Measurements from ENCODE around the gene PSME3. TPM values are rescaled to one million over a fixed set of nuclear protein-coding genes. Genes with fewer than 3 reads are reported as not detected.
"Not testable (repeated sequence)": the region's sequence is repeated elsewhere in the genome, so short reads cannot be mapped to it uniquely, and the experiment has no call there.

PSME3 gene
- total RNA-seq, 1 experiment from 2014 or later, result 115 TPM

- TF ChIP-seq EZH2 (IDR thresholded peaks at IDR 0.05; ENCODE audit: low read depth), result no peak
- TF ChIP-seq, protein P1, sequence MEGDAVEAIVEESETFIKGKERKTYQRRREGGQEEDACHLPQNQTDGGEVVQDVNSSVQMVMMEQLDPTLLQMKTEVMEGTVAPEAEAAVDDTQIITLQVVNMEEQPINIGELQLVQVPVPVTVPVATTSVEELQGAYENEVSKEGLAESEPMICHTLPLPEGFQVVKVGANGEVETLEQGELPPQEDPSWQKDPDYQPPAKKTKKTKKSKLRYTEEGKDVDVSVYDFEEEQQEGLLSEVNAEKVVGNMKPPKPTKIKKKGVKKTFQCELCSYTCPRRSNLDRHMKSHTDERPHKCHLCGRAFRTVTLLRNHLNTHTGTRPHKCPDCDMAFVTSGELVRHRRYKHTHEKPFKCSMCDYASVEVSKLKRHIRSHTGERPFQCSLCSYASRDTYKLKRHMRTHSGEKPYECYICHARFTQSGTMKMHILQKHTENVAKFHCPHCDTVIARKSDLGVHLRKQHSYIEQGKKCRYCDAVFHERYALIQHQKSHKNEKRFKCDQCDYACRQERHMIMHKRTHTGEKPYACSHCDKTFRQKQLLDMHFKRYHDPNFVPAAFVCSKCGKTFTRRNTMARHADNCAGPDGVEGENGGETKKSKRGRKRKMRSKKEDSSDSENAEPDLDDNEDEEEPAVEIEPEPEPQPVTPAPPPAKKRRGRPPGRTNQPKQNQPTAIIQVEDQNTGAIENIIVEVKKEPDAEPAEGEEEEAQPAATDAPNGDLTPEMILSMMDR (conservative IDR thresholded peaks at IDR 0.05), result no peak
- H3K36me3 ChIP-seq (ENCODE audit: low read depth), result no peaks in the 10 kb centered on the region
- H3K4me1 ChIP-seq (replicated peaks; ENCODE audit: insufficient read depth), result no peaks in the 10 kb centered on the region
- no peaks in the 10 kb centered on the region for H3K9me3 ChIP-seq (ENCODE audit: insufficient read depth, low read depth)
- DNase-seq, result no peak
- CTCF ChIA-PET, result no interaction called here
- no TSS peak for BruUV-seq (replicated peaks)
- no peaks in the 10 kb centered on the region for H3K79me2 ChIP-seq (ENCODE audit: low read depth)
- peaks cover 14% of the 10 kb centered on the region; the same call in 1 of the 2 replicates for H3F3A ChIP-seq (ENCODE audit: insufficient read depth, low read depth)
- H4K20me1 ChIP-seq (ENCODE audit: insufficient read depth), result peaks cover 4% of the 10 kb centered on the region
- H3K27ac ChIP-seq, result no peak overlapping the region
- POLR2A ChIA-PET (ENCODE audit: unreplicated experiment), result no interaction called here
- intact Hi-C loops (cut with micrococcal nuclease; ENCODE audit: unreplicated experiment), result no loop called here
- H3K27me3 ChIP-seq (ENCODE audit: insufficient read depth, low read depth), result no peaks in the 10 kb centered on the region
- H3K4me3 ChIP-seq, result no peak overlapping the region
- H3K4me2 ChIP-seq, result no peak overlapping the region
- no peak overlapping the region for H2AFZ ChIP-seq
- H3K9me2 ChIP-seq (ENCODE audit: insufficient read depth), result no peaks in the 10 kb centered on the region
Observed at GRCh38 chr17:42849451-42850181, 16.4 kb downstream of the PSME3 start.

- no peak for TF ChIP-seq EZH2 (IDR thresholded peaks at IDR 0.05; ENCODE audit: low read depth)
- TF ChIP-seq, protein P1 (conservative IDR thresholded peaks at IDR 0.05), result no peak
- H3F3A ChIP-seq (ENCODE audit: insufficient read depth, low read depth), result peaks cover 10% of the 10 kb centered on the region; the same call in 1 of the 2 replicates
- H3K9me3 ChIP-seq (ENCODE audit: insufficient read depth, low read depth), result no peaks in the 10 kb centered on the region
- POLR2A ChIA-PET (ENCODE audit: unreplicated experiment), result interaction anchor here (0.7 kb wide), 1 partner anchor 91 kb away, joined by 6 read pairs; no protein-coding TSS in a partner anchor
- H3K27ac ChIP-seq, result no peak within 1 kb of the TSS
- no TSS peak for BruUV-seq (replicated peaks)
- H4K20me1 ChIP-seq (ENCODE audit: insufficient read depth), result no peaks in the 10 kb centered on the region; the same call in 1 of the 2 replicates
- no peaks in the 10 kb centered on the region for H3K9me2 ChIP-seq (ENCODE audit: insufficient read depth)
- no peaks in the 10 kb centered on the region for H3K36me3 ChIP-seq (ENCODE audit: low read depth)
- no peak for DNase-seq
- H3K79me2 ChIP-seq (ENCODE audit: low read depth), result no peaks in the 10 kb centered on the region
- no peak within 1 kb of the TSS for H3K4me2 ChIP-seq
- no peak within 1 kb of the TSS for H3K4me3 ChIP-seq
- intact Hi-C loops (cut with micrococcal nuclease; ENCODE audit: unreplicated experiment), result no loop called here
- no peaks in the 10 kb centered on the region for H3K27me3 ChIP-seq (ENCODE audit: insufficient read depth, low read depth)
- H2AFZ ChIP-seq, result no peak within 1 kb of the TSS
- H3K4me1 ChIP-seq (replicated peaks; ENCODE audit: insufficient read depth), result no peaks in the 10 kb centered on the region
- CTCF ChIA-PET, result no interaction called here
Observed at GRCh38 chr17:42850954-42851353, 17.8 kb downstream of the PSME3 start, which contains the start of gene AOC3. TSS of gene AOC3 (plus strand) at chr17:42851199. CDS start at chr17:42851344, 145 bp downstream.

DNA sequence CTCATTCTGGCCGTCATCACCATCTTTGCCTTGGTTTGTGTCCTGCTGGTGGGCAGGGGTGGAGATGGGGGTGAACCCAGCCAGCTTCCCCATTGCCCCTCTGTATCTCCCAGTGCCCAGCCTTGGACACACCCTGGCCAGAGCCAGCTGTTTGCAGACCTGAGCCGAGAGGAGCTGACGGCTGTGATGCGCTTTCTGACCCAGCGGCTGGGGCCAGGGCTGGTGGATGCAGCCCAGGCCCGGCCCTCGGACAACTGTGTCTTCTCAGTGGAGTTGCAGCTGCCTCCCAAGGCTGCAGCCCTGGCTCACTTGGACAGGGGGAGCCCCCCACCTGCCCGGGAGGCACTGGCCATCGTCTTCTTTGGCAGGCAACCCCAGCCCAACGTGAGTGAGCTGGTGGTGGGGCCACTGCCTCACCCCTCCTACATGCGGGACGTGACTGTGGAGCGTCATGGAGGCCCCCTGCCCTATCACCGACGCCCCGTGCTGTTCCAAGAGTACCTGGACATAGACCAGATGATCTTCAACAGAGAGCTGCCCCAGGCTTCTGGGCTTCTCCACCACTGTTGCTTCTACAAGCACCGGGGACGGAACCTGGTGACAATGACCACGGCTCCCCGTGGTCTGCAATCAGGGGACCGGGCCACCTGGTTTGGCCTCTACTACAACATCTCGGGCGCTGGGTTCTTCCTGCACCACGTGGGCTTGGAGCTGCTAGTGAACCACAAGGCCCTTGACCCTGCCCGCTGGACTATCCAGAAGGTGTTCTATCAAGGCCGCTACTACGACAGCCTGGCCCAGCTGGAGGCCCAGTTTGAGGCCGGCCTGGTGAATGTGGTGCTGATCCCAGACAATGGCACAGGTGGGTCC lies 18.4 kb downstream of the PSME3 start:
- POLR2A ChIA-PET (ENCODE audit: unreplicated experiment), result interaction anchor here (0.7 kb wide), 1 partner anchor 92 kb away, joined by 6 read pairs; no protein-coding TSS in a partner anchor
- BruUV-seq (replicated peaks); H3K79me2 ChIP-seq (ENCODE audit: low read depth); CTCF ChIA-PET; H3K27me3 ChIP-seq (ENCODE audit: insufficient read depth, low read depth); H3K4me3 ChIP-seq; H3K27ac ChIP-seq; H3K9me2 ChIP-seq (ENCODE audit: insufficient read depth); H3K9me3 ChIP-seq (ENCODE audit: insufficient read depth, low read depth); H2AFZ ChIP-seq; DNase-seq; H3K4me1 ChIP-seq (replicated peaks; ENCODE audit: insufficient read depth); H3F3A ChIP-seq (ENCODE audit: insufficient read depth, low read depth); H3K4me2 ChIP-seq; H3K36me3 ChIP-seq (ENCODE audit: low read depth); intact Hi-C loops (cut with micrococcal nuclease; ENCODE audit: unreplicated experiment); H4K20me1 ChIP-seq (ENCODE audit: insufficient read depth): not testable (repeated sequence)

All from PC-9 (cell line).